DMS 273 treated with DMSO at 0.1 percent for 48 hours (cell line): ENCODE data around the gene MAGOH.
"Not testable (repeated sequence)": the region's sequence is repeated elsewhere in the genome, so short reads cannot be mapped to it uniquely, and the experiment has no call there.

Experiments
- DNase-seq: peaks from one replicate; lab custom pipeline; 2025; lab: John Stamatoyannopoulos, UW

MAGOH gene

GRCh38 chr1:53220171-53220961 is 18.0 kb downstream of the MAGOH start, which contains the start of gene CZIB:
CZIB (minus strand) TSS chr1:53220634; CDS start chr1:53220575, 59 bp downstream.
- peak; percentile 83 for DNase-seq

- DNase-seq = no peak
Observed at GRCh38 chr1:53219711-53220110, 18.6 kb downstream of the MAGOH start.

DNA sequence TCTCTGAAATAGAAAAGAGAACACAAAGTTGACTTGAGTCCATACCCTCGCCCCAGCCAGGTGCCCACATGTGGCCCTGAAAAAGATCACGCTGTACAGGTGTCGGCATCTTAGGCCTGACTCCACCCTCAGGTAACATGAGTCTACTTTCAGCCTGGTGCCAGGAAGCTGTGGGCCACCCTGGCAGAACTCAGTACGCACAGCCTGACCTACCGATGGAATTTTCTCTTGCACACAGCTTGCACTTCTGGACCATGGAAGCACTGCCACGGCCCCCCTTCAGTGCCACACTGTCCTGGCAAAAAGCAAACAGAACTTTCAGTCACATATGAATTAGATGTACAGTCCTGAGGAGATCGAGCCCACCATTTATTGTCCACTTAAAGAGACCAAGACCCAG is 20.1 kb downstream of the MAGOH start:
- no peak for DNase-seq

GRCh38 chr1:53214376-53214940 is 23.9 kb downstream of the MAGOH start:
- no peak for DNase-seq

DNA sequence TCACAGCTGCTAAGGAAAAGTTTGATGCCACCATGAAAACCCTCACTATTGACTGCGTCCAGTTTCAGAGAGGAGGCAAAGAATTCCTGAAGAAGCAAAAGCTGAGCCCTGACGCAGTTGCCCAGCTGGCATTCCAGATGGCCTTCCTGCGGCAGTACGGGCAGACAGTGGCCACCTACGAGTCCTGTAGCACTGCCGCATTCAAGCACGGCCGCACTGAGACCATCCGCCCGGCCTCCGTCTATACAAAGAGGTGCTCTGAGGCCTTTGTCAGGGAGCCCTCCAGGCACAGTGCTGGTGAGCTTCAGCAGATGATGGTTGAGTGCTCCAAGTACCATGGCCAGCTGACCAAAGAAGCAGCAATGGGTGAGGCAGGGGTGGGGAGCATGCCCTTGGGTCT is 27.4 kb downstream of the MAGOH start:
- no peak for DNase-seq

GRCh38 chr1:53210352-53210751 is 28.0 kb downstream of the MAGOH start:
- DNase-seq = no peak

GRCh38 chr1:53207726-53208125 is 30.6 kb downstream of the MAGOH start:
- no peak for DNase-seq

DNA sequence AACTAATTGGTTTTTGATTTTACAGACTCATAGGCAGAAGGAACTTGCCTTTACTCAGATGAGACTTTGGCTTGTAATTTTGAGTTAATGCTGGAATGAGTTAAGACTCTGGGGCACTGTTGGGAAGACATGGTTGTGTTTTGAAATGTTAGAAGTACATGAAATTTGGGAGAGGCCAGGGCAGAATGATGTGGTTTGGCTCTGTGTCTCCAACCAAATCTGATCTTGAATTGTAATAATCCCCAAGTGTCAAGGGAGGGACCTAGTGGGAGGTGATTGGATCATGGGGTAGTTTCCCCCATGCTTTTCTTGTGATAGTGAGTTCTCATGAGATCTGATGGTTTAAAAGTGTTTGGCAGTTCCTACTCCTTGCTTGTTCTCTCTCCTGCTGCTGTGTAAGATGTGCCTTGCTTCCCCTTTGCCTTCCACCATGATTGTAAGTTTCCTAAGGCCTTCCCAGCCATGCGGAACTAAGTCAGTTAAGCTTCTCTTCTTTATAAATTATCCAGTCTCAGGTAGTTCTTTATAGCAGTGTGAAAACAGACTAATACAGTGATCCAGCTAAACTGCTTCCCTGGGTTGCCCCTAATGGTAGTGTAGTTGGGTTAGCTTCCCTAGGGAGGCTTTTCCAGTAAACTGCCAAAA is 31.5 kb downstream of the MAGOH start:
- no peak for DNase-seq

DNA sequence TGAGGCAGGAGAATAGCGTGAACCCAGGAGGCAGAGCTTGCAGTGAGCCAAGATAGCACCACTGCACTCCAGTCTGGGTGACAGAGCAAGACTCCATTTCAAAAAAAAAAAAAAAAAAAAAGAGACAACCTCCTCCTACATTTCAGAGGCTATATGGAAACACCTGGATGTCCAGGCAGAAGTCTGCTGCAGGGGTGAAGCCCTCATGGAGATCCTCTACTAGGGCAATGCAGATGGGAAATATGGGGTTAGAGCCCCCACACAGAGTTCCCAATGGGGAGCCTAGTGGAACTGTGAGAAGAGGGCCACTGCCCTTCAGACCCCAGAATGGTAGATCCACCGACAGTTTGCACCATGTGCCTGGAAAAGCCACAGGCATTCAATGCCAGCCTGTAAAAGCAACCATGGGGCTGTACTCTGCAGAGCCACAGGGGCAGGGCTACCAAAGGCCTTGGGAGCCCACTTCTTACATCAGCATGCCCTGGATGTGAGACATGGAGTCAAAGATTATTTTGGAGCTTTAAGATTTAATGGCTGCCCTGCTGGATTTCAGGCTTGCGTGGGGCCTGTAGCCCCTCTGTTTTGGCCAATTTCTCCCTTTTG is 32.1 kb downstream of the MAGOH start:
- not testable (repeated sequence) for DNase-seq

DNA sequence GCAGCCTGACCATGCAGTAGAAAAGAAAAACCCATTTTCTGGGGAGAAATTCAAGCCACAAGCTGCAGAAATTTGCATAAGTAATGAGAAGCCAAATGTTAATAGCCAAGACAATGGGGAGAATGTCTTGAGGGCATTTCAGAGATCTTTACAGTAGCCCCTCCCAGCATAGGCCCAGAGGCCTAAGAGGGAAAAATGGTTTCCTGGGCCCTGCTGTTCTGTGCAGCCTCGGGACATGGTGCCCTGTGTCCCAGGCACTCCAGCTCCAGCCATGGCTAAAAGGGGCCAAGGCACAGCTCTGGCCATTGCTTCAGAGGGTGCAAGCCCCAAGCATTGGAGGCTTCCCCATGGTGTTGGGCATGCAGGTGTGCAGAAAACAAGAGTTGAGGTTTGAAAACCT is 32.8 kb downstream of the MAGOH start:
- DNase-seq = not testable (repeated sequence)

- no peak for DNase-seq
Observed at GRCh38 chr1:53203466-53203865, 34.9 kb downstream of the MAGOH start.

GRCh38 chr1:53198241-53198651 is 40.1 kb downstream of the MAGOH start:
- DNase-seq = peak; percentile 20

DNA sequence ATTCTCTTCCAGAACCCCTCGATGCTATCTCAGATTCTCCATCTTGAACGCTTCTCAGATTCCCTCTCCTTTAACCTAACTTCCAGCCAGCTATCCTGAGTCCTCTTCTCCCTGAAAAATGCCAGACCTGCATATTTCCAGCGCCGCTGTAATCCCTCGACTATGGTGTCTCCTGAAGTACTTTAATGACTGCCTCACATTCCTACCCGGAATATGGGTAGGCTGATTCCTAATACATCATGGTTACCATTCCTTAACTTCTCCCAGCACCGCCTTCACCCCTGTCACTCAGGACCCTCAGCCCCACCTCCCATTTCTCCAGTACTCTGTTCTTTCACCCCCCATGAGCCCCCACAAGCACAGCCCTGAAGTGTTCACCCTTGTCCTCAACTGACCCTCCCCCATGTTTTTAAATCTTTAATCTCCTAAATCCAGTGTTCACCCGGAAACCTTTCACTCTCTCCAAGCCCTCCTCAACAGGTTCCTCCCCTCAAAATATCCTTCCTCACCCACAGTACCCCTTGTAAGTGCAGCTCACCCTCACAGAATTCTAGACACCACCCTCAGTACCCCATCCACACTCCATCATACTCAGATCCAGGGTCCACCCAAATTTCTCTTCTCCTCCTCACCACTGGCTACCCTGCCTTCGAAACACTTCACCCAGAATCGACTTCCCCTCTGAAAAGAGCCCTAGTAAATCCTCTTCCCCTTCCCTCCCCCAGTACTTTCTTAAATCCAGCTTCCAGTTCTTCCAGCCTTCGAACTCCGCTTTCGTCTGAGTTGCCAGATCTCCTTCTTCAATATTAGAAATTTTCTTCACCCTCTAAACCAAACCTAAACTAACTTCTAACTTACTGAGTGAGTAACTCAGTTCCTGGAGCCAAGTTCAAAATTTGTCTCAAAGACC is 40.8 kb downstream of the MAGOH start:
- DNase-seq = no peak

GRCh38 chr1:53196485-53197290 is 41.6 kb downstream of the MAGOH start, which contains the start of gene CPT2:
CPT2 (plus strand) TSS chr1:53196824; CDS start chr1:53196944, 120 bp downstream.
- peak; percentile 71 for DNase-seq

DNA sequence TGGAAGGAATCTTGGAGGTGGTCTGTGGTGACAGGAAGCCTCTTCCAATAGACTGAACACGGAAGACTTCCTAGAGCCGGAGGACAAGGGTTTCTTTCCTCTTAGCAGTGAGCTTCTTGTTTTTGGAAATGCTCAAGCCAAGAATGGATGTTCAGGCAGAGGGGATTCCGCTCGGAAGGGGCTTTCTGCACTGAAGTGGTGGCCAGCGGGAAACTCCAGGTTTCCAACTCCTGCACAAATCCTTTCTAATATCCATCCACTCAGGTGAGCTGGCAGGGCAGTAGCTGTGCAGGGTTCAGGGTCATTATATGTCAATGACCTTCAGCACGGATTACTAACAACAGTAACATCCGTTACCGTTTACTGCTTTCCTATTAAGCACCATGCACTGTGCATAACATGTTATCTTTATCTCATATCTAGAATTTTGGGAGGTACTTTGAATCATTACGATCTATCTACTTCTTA is 42.3 kb downstream of the MAGOH start:
- no peak for DNase-seq

GRCh38 chr1:53195246-53196016 is 42.9 kb downstream of the MAGOH start:
- DNase-seq = no peak

GRCh38 chr1:53190210-53190611 is 48.1 kb downstream of the MAGOH start:
- no peak for DNase-seq

GRCh38 chr1:53189061-53189460 is 49.3 kb downstream of the MAGOH start:
- DNase-seq = no peak

GRCh38 chr1:53188099-53188498 is 50.2 kb downstream of the MAGOH start:
- DNase-seq = no peak

GRCh38 chr1:53187401-53187800 is 50.9 kb downstream of the MAGOH start:
- no peak for DNase-seq
